ENCODE data around the gene HMG20B.

DNA sequence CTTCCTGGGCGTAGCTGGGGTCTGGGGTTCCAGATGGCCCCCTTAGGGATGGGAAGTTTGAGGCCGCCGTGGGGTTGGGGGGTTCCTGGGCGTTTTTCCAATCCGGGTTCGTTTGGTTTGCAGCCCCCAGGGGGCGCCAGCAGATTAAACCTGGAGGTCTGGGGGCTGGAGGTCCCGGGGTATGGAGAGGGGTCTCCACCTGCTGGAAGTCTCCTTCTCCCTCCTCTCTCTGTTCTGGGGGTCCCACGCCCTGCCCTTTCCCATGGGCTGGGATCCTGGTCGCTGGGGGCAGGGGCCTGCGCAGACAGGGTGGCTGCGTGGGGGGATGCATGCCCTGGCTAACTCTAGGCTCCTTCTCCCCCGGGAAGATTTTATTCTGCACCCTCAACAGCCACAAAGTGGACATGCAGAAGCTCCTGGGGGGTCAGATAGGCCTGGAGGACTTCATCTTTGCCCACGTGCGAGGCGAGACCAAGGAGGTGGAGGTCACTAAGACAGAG is 13.4 kb downstream of the HMG20B start:
- TF ChIP-seq ISL1 (CRISPR knock-in tag; IDR thresholded peaks at IDR 0.05) (no peak), SNAI2 (CRISPR knock-in tag; IDR thresholded peaks at IDR 0.05) (no peak), ZNF70 (CRISPR knock-in tag; IDR thresholded peaks at IDR 0.05) (no peak), PATZ1 (CRISPR knock-in tag; IDR thresholded peaks at IDR 0.05; ENCODE audit: borderline replicate concordance) (no peak), POU6F1 (CRISPR knock-in tag; IDR thresholded peaks at IDR 0.05; ENCODE audit: borderline replicate concordance, low read depth) (no peak), TCF4 (CRISPR knock-in tag; IDR thresholded peaks at IDR 0.05; ENCODE audit: borderline replicate concordance) (no peak), BACH2 (CRISPR knock-in tag; IDR thresholded peaks at IDR 0.05; ENCODE audit: borderline replicate concordance) (no peak), ARNTL (CRISPR knock-in tag; IDR thresholded peaks at IDR 0.05; ENCODE audit: borderline replicate concordance, low read depth) (no peak), ZNF565 (CRISPR knock-in tag; conservative IDR thresholded peaks at IDR 0.05; ENCODE audit: low read depth) (no peak), ZFP30 (CRISPR knock-in tag; IDR thresholded peaks at IDR 0.05) (no peak), CSDC2 (CRISPR knock-in tag; IDR thresholded peaks at IDR 0.05) (no peak), GLIS3 (CRISPR knock-in tag; IDR thresholded peaks at IDR 0.05) (no peak)

All from SK-N-SH treated with all-trans-retinoic acid at 6 μM for 48 hours (cell line).